WI38 (cell line): ENCODE results near the gene SELENOH.

Experiments used
- H3K4me3 ChIP-seq: 2 replicates; pipeline ENCODE4 v1.5.1; 2011; ENCODE audit warnings: low read depth, mild to moderate bottlenecking, control low read depth, low read length
- TF ChIP-seq, protein P1 (sequence below): IDR thresholded peaks from 2 replicates; pipeline ENCODE4 v1.5.1; 2012; ENCODE audit warnings: low read depth, mild to moderate bottlenecking, control low read depth, low read length

SELENOH gene

DNA sequence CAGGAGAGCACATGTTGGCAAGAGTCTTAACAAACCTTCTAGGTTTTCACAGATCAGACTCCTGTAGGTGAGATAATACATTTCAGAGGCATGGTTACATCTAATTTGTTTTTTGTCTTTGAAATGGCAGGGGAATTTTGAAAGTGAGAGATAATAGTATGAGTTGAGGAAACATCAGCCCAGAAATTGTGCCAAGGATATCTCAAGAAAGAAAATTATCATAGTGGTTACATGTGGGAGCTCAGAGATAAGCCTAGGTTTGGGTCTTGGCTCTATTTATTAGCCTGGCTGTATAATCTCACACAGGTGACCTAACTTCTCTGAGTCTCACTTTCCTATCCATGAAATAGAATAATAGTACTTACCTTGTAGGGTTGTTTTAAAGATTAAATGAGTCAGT is 9.9 kb downstream of the SELENOH start:
- TF ChIP-seq, protein P1, sequence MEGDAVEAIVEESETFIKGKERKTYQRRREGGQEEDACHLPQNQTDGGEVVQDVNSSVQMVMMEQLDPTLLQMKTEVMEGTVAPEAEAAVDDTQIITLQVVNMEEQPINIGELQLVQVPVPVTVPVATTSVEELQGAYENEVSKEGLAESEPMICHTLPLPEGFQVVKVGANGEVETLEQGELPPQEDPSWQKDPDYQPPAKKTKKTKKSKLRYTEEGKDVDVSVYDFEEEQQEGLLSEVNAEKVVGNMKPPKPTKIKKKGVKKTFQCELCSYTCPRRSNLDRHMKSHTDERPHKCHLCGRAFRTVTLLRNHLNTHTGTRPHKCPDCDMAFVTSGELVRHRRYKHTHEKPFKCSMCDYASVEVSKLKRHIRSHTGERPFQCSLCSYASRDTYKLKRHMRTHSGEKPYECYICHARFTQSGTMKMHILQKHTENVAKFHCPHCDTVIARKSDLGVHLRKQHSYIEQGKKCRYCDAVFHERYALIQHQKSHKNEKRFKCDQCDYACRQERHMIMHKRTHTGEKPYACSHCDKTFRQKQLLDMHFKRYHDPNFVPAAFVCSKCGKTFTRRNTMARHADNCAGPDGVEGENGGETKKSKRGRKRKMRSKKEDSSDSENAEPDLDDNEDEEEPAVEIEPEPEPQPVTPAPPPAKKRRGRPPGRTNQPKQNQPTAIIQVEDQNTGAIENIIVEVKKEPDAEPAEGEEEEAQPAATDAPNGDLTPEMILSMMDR = no peak
- no peak overlapping the region for H3K4me3 ChIP-seq

DNA sequence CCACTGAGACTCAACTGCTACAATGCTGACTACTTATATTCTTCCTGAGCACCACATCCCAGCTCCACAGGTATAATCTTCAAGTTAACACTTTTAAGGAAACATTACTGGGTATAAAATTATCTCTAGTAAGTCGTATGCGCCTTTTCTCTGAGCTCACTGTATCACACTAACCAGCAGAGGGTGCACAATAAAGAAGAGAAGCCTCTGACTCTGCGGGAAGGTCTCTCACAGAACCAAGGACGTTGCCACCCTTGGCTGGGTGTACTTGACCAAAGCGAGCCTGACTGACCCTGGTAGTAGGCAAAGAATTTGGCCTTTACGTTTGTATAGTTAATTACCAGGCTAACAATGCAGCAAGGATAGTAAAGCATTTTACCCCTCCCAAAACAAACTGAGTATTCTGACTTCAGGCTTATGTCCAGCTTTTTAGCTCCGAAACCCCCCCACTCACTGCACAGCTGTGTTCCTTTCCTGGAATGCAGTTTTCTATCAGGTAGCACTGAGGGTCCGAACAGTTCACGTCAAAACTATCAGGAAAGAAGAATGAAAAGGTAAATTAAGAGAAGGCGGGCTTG is 10.5 kb downstream of the SELENOH start, which contains the start of gene BTBD18:
Gene BTBD18, minus strand, starts transcription at position 144 of the 578 bp plus-strand sequence. CDS start 631 bp downstream, outside the sequence.
- H3K4me3 ChIP-seq = no peak within 1 kb of the TSS
- TF ChIP-seq, protein P1 = peak; percentile 15; the same call in 1 of the 2 replicates

DNA sequence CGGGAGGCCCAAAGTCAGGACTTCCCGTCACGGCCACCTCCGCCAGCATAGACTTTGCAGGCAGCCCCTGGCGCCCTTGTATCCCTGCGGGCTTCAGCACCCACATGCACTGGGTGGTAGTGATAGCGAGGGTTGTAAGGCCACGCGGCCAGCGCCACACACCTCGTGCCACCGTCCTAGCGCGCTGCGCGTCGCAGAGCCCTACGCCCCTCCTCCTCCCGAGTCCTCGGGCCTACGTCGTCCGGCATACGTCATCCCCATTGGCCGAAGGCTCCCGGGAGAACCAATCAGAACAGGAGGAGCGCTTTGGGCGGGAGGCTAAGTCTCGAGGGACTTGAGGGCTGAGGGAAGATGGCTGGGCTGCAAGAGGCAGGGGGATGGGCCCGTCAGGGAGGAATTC is 11.7 kb downstream of the SELENOH start:
- H3K4me3 ChIP-seq = no peak overlapping the region
- TF ChIP-seq, protein P1 = no peak

DNA sequence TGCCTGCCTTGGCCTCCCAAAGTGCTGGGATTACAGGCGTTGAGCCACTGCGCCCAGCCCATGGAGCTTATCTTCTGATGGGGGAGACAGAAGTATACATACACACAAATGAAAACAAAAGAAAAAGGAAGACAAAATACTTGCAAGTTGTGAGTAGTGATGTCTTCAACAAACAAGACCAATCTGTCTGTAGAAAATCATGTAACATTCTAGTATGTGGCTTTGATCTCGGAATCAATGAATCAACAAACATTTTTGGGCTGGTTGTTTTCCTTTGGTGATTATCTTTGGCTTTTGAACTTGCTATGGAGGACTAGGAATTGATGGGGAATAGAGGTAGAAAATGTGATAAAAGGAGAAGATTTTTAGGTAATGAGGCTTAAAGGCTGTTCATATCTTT is 16.9 kb downstream of the SELENOH start:
- H3K4me3 ChIP-seq = no peak overlapping the region
- TF ChIP-seq, protein P1 = no peak

DNA sequence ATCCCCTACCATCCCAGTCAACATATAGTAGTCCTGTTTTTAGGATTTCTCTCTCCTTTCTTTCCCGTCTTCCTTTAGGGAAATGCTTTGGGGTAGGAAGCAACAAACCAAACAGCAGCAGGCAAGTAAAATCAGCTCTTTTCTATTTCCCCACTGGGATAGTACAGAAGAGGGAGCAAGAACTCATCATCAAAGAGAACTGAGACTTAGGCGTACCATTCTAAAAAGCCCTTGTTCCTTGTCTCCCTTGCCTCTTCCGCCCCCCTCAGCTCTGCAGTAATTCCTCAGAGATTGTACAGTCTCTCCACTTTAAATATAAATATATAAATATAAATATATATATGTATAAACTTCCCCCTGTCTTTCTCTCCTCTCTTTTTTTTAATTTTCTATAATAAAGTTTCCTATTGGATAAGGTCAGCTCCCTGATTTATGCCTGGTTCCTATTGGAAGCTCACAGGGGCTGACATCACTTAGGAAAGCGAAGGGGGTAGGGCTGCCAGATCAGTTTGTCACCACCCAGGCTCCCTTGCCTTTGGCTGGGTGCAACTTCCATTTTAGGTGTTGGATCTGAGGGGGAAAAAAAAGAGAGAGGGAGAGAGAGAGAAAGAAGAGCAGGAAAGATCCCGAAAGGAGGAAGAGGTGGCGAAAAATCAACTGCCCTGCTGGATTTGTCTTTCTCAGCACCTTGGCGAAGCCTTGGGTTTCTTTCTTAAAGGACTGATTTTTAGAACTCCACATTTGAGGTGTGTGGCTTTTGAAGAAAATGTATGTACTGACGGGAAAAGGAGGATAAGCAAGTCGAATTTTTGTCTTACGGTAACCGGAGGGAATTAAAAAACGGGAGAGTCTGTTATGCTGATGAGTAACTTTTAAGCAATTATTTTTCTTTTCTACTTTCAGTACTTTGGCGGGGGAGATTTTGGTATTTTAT is 20.3 kb downstream of the SELENOH start, which contains the start of gene CTNND1:
Gene CTNND1, plus strand, starts transcription at position 502 of the 934 bp plus-strand sequence. CDS start 29,677 bp downstream, outside the sequence.
- TF ChIP-seq, protein P1 = no peak
- peak within 1 kb of the TSS; percentile 89 for H3K4me3 ChIP-seq

DNA sequence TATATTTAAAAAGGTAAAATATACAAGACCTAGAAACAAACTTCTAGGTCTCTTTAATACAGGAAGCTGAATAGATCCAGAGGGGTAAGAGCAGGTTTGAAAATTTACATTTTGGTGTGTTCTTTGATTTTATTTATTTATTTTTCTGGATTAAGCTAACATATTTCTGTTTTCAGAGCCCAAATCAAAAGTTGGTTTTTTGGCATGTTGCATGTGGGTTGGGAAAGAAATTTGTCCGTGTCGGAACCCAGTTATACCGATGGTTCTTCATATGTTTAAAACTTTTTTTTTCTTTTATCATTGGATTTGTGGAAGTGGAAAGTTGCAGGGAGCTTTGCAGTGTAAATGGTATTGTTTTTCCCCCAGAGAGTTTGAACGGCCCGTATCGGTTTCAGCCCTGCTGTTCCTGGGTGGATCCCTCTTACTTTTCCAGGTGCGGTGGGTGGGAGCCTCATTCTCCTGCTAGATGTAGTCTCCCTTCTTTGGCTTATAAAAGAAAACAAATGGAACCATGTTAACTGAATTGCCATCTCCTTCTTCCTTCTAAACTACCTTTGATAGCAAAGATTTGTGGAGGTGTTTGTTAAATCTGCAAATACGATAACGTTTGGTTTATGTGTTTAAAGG is 21.1 kb downstream of the SELENOH start:
- H3K4me3 ChIP-seq = peak overlapping the region; percentile 89
- TF ChIP-seq, protein P1 = no peak
